Neutrophil (primary cell): ENCODE data around the gene PELI3.
A peak's percentile ranks its signal among the peaks of the same experiment; 100 is the strongest.

Experiments
- H3K27ac ChIP-seq: fragments of 200-600 bp; sonication (generic); 2 replicates; pipeline ENCODE4 v1.5.1; 2016; ENCODE audit warnings: mild to moderate bottlenecking, moderate library complexity
- H3K27me3 ChIP-seq: fragments of 200-600 bp; sonication (generic); 2 replicates; pipeline ENCODE4 v1.6.0; 2016; ENCODE audit warnings: mild to moderate bottlenecking
- H3K36me3 ChIP-seq: fragments of 200-600 bp; sonication (generic); 2 replicates; pipeline ENCODE4 v1.5.1; 2017
- H3K4me1 ChIP-seq, 2 experiments: fragments of 200-600 bp in 1 of 2; sonication (generic) in 1 of 2; 1 replicate in 1 of 2; 2 replicates in 1 of 2; pipeline versions ENCODE4 v1.5.1 to v1.6.1; 2013 to 2016; ENCODE audit warnings: low read depth in 1 of 2, low read length in 1 of 2, mild to moderate bottlenecking in 1 of 2, moderate library complexity in 1 of 2; ENCODE audit not compliant: control insufficient read depth in 1 of 2, insufficient read depth in 1 of 2
- H3K4me3 ChIP-seq, 2 experiments: fragments of 200-600 bp in 1 of 2; sonication (generic) in 1 of 2; 1 replicate in 1 of 2; 2 replicates in 1 of 2; pipeline ENCODE4 v1.5.1; 2013 to 2016; ENCODE audit warnings: low read depth in 1 of 2, low read length in 1 of 2, mild to moderate bottlenecking in 1 of 2, moderate library complexity in 1 of 2
- H3K9me3 ChIP-seq: fragments of 200-600 bp; sonication (generic); 2 replicates; pipeline ENCODE4 v1.5.1; 2016
- TF ChIP-seq, protein P1 (sequence below): fragments of 200-600 bp; sonication (generic); IDR thresholded peaks from 2 replicates; pipeline ENCODE4 v1.5.1; 2016; ENCODE audit warnings: antibody characterized with exemption

The PELI3 gene

GRCh38 chr11:66510271-66510989, 43.7 kb downstream of the PELI3 start, which contains the start of gene BBS1:
TSS of gene BBS1 (plus strand) at chr11:66510635. CDS start at chr11:66510660, 25 bp downstream.
- H3K4me3 ChIP-seq: peak within 1 kb of the TSS; percentile 61 to 69
- peaks cover 5% of the 10 kb centered on the region for H3K36me3 ChIP-seq
- H3K27me3 ChIP-seq: no peaks in the 10 kb centered on the region
- TF ChIP-seq, protein P1, sequence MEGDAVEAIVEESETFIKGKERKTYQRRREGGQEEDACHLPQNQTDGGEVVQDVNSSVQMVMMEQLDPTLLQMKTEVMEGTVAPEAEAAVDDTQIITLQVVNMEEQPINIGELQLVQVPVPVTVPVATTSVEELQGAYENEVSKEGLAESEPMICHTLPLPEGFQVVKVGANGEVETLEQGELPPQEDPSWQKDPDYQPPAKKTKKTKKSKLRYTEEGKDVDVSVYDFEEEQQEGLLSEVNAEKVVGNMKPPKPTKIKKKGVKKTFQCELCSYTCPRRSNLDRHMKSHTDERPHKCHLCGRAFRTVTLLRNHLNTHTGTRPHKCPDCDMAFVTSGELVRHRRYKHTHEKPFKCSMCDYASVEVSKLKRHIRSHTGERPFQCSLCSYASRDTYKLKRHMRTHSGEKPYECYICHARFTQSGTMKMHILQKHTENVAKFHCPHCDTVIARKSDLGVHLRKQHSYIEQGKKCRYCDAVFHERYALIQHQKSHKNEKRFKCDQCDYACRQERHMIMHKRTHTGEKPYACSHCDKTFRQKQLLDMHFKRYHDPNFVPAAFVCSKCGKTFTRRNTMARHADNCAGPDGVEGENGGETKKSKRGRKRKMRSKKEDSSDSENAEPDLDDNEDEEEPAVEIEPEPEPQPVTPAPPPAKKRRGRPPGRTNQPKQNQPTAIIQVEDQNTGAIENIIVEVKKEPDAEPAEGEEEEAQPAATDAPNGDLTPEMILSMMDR: no peak
- no peaks in the 10 kb centered on the region for H3K9me3 ChIP-seq
- H3K4me1 ChIP-seq: peaks cover 18 to 21% of the 10 kb centered on the region in 2 experiments
- peak within 1 kb of the TSS; percentile 57 for H3K27ac ChIP-seq

DNA sequence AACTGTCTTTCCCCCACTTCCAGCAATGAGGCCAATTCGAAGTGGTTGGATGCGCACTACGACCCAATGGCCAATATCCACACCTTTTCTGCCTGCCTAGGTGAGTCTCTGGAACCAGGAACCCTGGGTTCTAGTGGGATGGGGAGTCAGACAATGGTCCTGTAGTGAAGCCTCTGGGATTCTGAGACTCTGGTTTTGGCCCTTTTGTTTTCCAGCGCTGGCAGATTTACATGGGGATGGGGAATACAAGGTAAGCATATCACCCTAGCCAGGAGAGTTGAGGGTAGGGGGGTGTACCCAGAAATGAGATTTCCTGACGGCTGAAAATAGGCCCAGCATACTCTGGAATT, 44.3 kb downstream of the PELI3 start:
- Histone ChIP-seq H3K27ac (no peak overlapping the region), H3K27me3 (no peaks in the 10 kb centered on the region), H3K9me3 (no peaks in the 10 kb centered on the region), H3K4me3 (peak overlapping the region; percentile 61 to 69), H3K4me1 (peaks cover 18 to 21% of the 10 kb centered on the region in 2 experiments), H3K36me3 (peaks cover 5% of the 10 kb centered on the region)
- TF ChIP-seq, protein P1: no peak

- no peak overlapping the region for H3K27ac ChIP-seq
- no peaks in the 10 kb centered on the region for H3K9me3 ChIP-seq
- no peaks in the 10 kb centered on the region for H3K4me1 ChIP-seq
- H3K27me3 ChIP-seq: no peaks in the 10 kb centered on the region
- peaks cover 76% of the 10 kb centered on the region for H3K36me3 ChIP-seq
- H3K4me3 ChIP-seq: no peak overlapping the region
- TF ChIP-seq, protein P1: no peak
These were observed 56.9 kb downstream of the PELI3 start for GRCh38 chr11:66523611-66524010.

DNA sequence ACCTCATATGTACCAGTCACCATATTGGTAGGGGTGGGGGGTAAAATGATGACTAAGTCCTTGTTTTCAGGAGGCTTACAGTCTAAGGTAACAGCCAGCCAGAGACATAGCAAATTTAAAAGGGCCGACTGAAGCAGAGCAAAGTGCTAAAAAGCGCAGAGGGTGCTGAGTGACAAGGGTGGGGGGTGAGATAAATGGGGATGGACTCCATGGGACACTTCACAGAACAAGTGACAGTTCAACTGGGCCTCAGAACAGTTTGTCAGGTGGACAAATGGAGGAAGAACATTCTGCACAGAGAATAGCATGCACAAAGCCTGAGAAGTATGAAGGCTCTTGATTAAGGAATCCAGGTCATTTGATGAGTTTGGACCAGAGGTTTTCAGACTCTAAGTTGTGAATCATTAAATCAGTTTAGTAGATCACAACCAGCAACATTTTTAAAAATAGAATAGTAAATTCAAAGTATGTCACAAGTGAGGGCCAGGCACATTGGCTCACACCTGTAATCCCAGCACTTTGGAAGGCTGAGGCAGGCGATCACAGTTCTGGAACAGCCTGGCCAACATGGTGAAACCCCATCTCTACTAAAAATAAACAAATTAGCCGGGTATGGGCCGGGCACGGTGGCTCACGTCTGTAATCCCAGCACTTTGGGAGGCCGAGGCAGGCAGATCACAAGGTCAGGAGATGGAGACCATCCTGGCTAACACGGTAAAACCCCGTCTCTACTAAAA, 57.8 kb downstream of the PELI3 start:
- no peaks in the 10 kb centered on the region for H3K9me3 ChIP-seq
- no peak overlapping the region for H3K27ac ChIP-seq
- no peaks in the 10 kb centered on the region for H3K4me1 ChIP-seq
- no peaks in the 10 kb centered on the region for H3K27me3 ChIP-seq
- TF ChIP-seq, protein P1: no peak
- no peak overlapping the region for H3K4me3 ChIP-seq
- peaks cover 75% of the 10 kb centered on the region for H3K36me3 ChIP-seq
